KMS-11 (cell line): ENCODE results near the gene SH3YL1.

ENCODE experiments used
- H2AFZ ChIP-seq: fragments of 200-600 bp; sonication (generic); 2 replicates; pipeline ENCODE4 v1.6.1; 2016; ENCODE audit warnings: antibody characterized with exemption, mixed run types, low read depth
- H3K27ac ChIP-seq: fragments of 200-600 bp; sonication (generic); 2 replicates; pipeline ENCODE4 v1.6.1; 2016; ENCODE audit warnings: mild to moderate bottlenecking, mixed run types
- H3K27me3 ChIP-seq: fragments of 200-600 bp; sonication (generic); 2 replicates; pipeline ENCODE4 v1.6.1; 2017; ENCODE audit warnings: mild to moderate bottlenecking, low read depth, mixed run types, moderate library complexity; ENCODE audit not compliant: insufficient read depth
- H3K36me3 ChIP-seq: fragments of 200-600 bp; sonication (generic); 2 replicates; pipeline ENCODE4 v1.6.1; 2017; ENCODE audit warnings: mild to moderate bottlenecking, mixed run types; ENCODE audit not compliant: insufficient read depth
- H3K4me1 ChIP-seq: fragments of 200-600 bp; sonication (generic); 2 replicates; pipeline ENCODE4 v1.6.1; 2016; ENCODE audit warnings: mild to moderate bottlenecking, low read depth, mixed run types; ENCODE audit not compliant: poor library complexity, severe bottlenecking
- H3K4me2 ChIP-seq: fragments of 200-600 bp; sonication (generic); 2 replicates; pipeline ENCODE4 v1.7.0; 2016; ENCODE audit warnings: mild to moderate bottlenecking, mixed run types
- H3K4me3 ChIP-seq: fragments of 200-600 bp; sonication (generic); IDR thresholded peaks from 2 replicates; pipeline ENCODE4 v1.6.1; 2017; ENCODE audit warnings: low read depth, low read length, mixed read lengths; ENCODE audit not compliant: insufficient read depth
- H3K79me2 ChIP-seq: fragments of 200-600 bp; sonication (generic); 2 replicates; pipeline ENCODE4 v1.6.1; 2016; ENCODE audit warnings: low read depth, mixed run types; ENCODE audit not compliant: insufficient read depth
- H3K9ac ChIP-seq: fragments of 200-600 bp; sonication (generic); 2 replicates; pipeline ENCODE4 v1.6.1; 2016; ENCODE audit warnings: mild to moderate bottlenecking, mixed run types
- H4K20me1 ChIP-seq: fragments of 200-600 bp; sonication (generic); 2 replicates; pipeline ENCODE4 v1.6.1; 2016; ENCODE audit warnings: mild to moderate bottlenecking, mixed run types; ENCODE audit not compliant: insufficient read depth
- TF ChIP-seq, protein P1 (sequence below): fragments of 200-600 bp; sonication (generic); conservative IDR thresholded peaks from 2 replicates; pipeline ENCODE4 v1.6.1; 2017; ENCODE audit warnings: low read depth, mild to moderate bottlenecking, antibody characterized with exemption, low read length, moderate library complexity, mixed read lengths

SH3YL1 gene

GRCh38 chr2:286774-287392 lies 23.1 kb upstream of the SH3YL1 start:
- Histone ChIP-seq H3K27me3 (no peaks in the 10 kb centered on the region), H3K4me2 (no peak overlapping the region), H3K79me2 (no peaks in the 10 kb centered on the region), H3K36me3 (no peaks in the 10 kb centered on the region), H3K27ac (no peak overlapping the region), H3K4me3 (no peak overlapping the region), H4K20me1 (no peaks in the 10 kb centered on the region), H2AFZ (no peak overlapping the region), H3K4me1 (no peaks in the 10 kb centered on the region), H3K9ac (no peak overlapping the region)
- TF ChIP-seq, protein P1, sequence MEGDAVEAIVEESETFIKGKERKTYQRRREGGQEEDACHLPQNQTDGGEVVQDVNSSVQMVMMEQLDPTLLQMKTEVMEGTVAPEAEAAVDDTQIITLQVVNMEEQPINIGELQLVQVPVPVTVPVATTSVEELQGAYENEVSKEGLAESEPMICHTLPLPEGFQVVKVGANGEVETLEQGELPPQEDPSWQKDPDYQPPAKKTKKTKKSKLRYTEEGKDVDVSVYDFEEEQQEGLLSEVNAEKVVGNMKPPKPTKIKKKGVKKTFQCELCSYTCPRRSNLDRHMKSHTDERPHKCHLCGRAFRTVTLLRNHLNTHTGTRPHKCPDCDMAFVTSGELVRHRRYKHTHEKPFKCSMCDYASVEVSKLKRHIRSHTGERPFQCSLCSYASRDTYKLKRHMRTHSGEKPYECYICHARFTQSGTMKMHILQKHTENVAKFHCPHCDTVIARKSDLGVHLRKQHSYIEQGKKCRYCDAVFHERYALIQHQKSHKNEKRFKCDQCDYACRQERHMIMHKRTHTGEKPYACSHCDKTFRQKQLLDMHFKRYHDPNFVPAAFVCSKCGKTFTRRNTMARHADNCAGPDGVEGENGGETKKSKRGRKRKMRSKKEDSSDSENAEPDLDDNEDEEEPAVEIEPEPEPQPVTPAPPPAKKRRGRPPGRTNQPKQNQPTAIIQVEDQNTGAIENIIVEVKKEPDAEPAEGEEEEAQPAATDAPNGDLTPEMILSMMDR, result no peak

- no peak overlapping the region for H3K4me2 ChIP-seq
- H2AFZ ChIP-seq, result no peak overlapping the region
- no peaks in the 10 kb centered on the region for H3K79me2 ChIP-seq
- no peak overlapping the region for H3K9ac ChIP-seq
- no peaks in the 10 kb centered on the region for H3K36me3 ChIP-seq
- no peaks in the 10 kb centered on the region for H3K4me1 ChIP-seq
- no peak overlapping the region for H3K27ac ChIP-seq
- H3K27me3 ChIP-seq, result no peaks in the 10 kb centered on the region
- no peak overlapping the region for H3K4me3 ChIP-seq
- H4K20me1 ChIP-seq, result no peaks in the 10 kb centered on the region
- TF ChIP-seq, protein P1, result no peak
Measured at GRCh38 chr2:286035-286434, 22.2 kb upstream of the SH3YL1 start.

- Histone ChIP-seq H3K4me2 (no peak overlapping the region), H4K20me1 (no peaks in the 10 kb centered on the region)
Measured at GRCh38 chr2:285531-285930, 21.7 kb upstream of the SH3YL1 start.

DNA sequence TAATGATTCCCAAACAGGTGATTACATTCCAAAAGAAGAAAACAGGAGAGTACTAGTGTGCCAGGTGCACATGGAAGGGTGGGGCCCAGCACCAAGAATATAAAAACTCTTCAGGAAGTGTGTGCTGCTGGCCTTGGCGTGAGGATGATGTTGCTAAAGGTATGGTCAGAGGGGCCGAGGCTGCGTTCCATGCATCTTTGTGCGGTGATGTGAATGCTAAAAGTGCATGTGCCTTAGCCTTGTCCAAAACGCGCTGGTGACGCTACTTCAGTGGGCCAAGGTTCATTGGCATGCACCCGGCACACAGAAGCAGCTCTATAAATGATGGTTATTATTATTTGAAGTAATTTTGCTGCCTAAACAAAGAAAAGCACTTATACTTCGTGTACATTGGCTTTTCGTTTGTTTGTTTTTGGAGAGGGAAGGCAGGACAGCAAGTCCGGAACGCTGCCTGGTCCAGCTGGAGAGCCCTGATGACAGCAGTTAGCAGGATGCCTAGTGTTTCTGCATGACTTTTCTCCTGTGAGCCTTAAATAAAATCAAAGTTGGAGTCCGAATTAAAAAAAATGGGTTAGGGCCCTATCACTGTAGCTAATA lies 21.2 kb upstream of the SH3YL1 start:
- H3K4me1 ChIP-seq, result no peaks in the 10 kb centered on the region
- H3K79me2 ChIP-seq, result no peaks in the 10 kb centered on the region
- no peak overlapping the region for H3K27ac ChIP-seq
- H4K20me1 ChIP-seq, result no peaks in the 10 kb centered on the region
- no peak overlapping the region for H3K4me2 ChIP-seq
- no peak overlapping the region for H2AFZ ChIP-seq
- H3K27me3 ChIP-seq, result no peaks in the 10 kb centered on the region
- TF ChIP-seq, protein P1, result no peak
- no peaks in the 10 kb centered on the region for H3K36me3 ChIP-seq
- H3K4me3 ChIP-seq, result no peak overlapping the region
- no peak overlapping the region for H3K9ac ChIP-seq

More at GRCh38 chr2:285531-285930, 21.7 kb upstream of the SH3YL1 start:
- no peaks in the 10 kb centered on the region for H3K27me3 ChIP-seq
- no peak overlapping the region for H3K9ac ChIP-seq
- H3K27ac ChIP-seq, result no peak overlapping the region
- H3K4me1 ChIP-seq, result no peaks in the 10 kb centered on the region
- no peaks in the 10 kb centered on the region for H3K79me2 ChIP-seq
- no peaks in the 10 kb centered on the region for H3K36me3 ChIP-seq
- H3K4me3 ChIP-seq, result no peak overlapping the region
- H2AFZ ChIP-seq, result no peak overlapping the region
- TF ChIP-seq, protein P1, result no peak
